SK-N-SH treated with all-trans-retinoic acid at 6 μM for 48 hours (cell line): ENCODE results near the gene CDC6.
A peak's percentile ranks its signal among the peaks of the same experiment; 100 is the strongest.

ENCODE experiments used
- ATAC-seq: fragments of 200-7000 bp; cut with Tn5 transposase; 3 replicates; pipeline ENCODE4 v1.9.1; 2020; ENCODE audit warnings: mild to moderate bottlenecking, moderate library complexity
- BACH2 ChIP-seq: fragments of 250-450 bp; sonication (Bioruptor Pico); IDR thresholded peaks from 2 replicates; pipeline ENCODE4 v1.9.0; 2021; ENCODE audit warnings: mild to moderate bottlenecking, borderline replicate concordance
- ISL1 ChIP-seq: fragments of 250-450 bp; sonication (Bioruptor Pico); IDR thresholded peaks from 2 replicates; pipeline ENCODE4 v2.1.2; 2022; ENCODE audit warnings: mild to moderate bottlenecking, moderate library complexity
- PPARA ChIP-seq: fragments of 250-450 bp; sonication (Bioruptor Pico); IDR thresholded peaks from 2 replicates; pipeline ENCODE4 v1.5.0; 2020; ENCODE audit warnings: mild to moderate bottlenecking, borderline replicate concordance
- RARB ChIP-seq: fragments of 250-450 bp; sonication (Bioruptor Pico); IDR thresholded peaks from 2 replicates; pipeline ENCODE4 v1.8.0; 2021; ENCODE audit warnings: mild to moderate bottlenecking, moderate library complexity
- SNAI2 ChIP-seq: fragments of 250-450 bp; sonication (Bioruptor Pico); IDR thresholded peaks from 2 replicates; pipeline ENCODE4 v1.5.0; 2020; ENCODE audit warnings: mild to moderate bottlenecking, moderate library complexity
- TCF4 ChIP-seq: fragments of 250-450 bp; sonication (Bioruptor Pico); IDR thresholded peaks from 2 replicates; pipeline ENCODE4 v1.8.0; 2021; ENCODE audit warnings: mild to moderate bottlenecking, moderate library complexity, borderline replicate concordance
- ZFP3 ChIP-seq: fragments of 250-450 bp; sonication (Bioruptor Pico); IDR thresholded peaks from 2 replicates; pipeline ENCODE4 v1.5.0; 2020; ENCODE audit warnings: mild to moderate bottlenecking, moderate library complexity
- ZNF70 ChIP-seq: fragments of 450-650 bp; formaldehyde crosslinking; IDR thresholded peaks from 2 replicates; pipeline ENCODE4 v1.5.0; 2020; ENCODE audit warnings: mild to moderate bottlenecking, moderate library complexity
- ZNF8 ChIP-seq: fragments of 450-650 bp; formaldehyde crosslinking; IDR thresholded peaks from 2 replicates; pipeline ENCODE4 v1.5.0; 2020; ENCODE audit warnings: mild to moderate bottlenecking, moderate library complexity
- TF ChIP-seq, protein P1 (sequence below): fragments of 250-450 bp; sonication (Bioruptor Pico); IDR thresholded peaks from 2 replicates; pipeline ENCODE4 v1.8.0; 2021; ENCODE audit warnings: low read depth, mild to moderate bottlenecking, moderate library complexity, borderline replicate concordance
- TF ChIP-seq, protein P2 (sequence below): fragments of 250-450 bp; sonication (Bioruptor Pico); IDR thresholded peaks from 2 replicates; pipeline ENCODE4 v1.8.0; 2020; ENCODE audit warnings: mild to moderate bottlenecking, moderate library complexity, borderline replicate concordance
- TF ChIP-seq, protein P3 (sequence below): fragments of 250-450 bp; sonication (Bioruptor Pico); IDR thresholded peaks from 2 replicates; pipeline ENCODE4 v1.5.1; 2021; ENCODE audit warnings: mild to moderate bottlenecking, moderate library complexity

The CDC6 gene

DNA sequence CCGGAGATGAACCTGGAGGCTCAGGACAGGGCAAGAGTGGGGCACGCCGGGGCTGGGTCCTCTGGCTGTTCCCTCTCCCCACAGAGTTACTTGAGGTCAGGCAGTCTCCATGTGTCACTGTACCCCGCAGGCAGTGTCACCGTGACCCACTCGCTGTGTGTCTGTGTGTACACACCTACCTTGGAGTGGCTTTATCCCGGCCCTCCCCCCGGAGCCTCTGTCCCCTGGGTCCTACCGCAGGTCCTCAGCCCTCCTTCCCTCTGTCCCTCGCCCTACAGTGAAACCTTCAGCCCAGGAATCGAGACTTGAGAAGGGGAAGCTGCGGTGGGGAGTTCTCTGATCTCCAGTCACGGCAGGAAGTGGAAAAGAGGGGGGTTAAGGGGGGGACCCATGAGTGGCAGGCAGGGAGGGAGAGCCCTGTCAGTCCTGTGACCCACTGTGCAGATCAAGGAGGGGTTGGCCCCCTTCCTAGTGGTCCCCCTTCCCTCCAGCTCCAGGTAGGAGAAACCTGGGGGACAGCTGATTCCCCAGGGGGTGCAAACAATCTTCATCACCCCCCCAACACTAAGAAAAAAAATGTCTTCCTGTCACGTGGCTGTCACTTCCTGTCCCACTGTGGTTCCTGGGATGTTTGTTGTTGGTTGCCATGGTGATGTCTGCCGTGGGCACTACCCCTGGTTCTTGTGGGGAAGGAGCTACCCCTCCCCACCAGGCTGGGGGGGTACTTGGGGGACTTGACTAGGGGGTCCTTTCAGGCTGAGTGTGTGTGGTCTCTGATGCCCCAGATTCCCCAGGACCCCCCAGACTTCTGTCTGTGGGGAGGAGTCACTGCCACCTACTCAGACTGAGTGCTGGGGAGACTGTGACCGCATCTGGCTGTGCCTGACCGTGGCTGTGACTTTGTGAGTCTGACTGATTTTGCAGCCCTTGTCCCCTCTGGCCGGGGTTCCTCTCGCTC lies 35.0 kb downstream of the CDC6 start:
- ATAC-seq: peak; percentile 3; the same call in 2 of the 3 replicates
- TF ChIP-seq, protein P1, sequence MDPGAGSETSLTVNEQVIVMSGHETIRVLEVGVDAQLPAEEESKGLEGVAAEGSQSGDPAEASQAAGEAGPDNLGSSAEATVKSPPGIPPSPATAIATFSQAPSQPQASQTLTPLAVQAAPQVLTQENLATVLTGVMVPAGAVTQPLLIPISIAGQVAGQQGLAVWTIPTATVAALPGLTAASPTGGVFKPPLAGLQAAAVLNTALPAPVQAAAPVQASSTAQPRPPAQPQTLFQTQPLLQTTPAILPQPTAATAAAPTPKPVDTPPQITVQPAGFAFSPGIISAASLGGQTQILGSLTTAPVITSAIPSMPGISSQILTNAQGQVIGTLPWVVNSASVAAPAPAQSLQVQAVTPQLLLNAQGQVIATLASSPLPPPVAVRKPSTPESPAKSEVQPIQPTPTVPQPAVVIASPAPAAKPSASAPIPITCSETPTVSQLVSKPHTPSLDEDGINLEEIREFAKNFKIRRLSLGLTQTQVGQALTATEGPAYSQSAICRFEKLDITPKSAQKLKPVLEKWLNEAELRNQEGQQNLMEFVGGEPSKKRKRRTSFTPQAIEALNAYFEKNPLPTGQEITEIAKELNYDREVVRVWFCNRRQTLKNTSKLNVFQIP (CRISPR knock-in tag): no peak
- TF ChIP-seq ISL1 (CRISPR knock-in tag): no peak
- TF ChIP-seq, protein P2, sequence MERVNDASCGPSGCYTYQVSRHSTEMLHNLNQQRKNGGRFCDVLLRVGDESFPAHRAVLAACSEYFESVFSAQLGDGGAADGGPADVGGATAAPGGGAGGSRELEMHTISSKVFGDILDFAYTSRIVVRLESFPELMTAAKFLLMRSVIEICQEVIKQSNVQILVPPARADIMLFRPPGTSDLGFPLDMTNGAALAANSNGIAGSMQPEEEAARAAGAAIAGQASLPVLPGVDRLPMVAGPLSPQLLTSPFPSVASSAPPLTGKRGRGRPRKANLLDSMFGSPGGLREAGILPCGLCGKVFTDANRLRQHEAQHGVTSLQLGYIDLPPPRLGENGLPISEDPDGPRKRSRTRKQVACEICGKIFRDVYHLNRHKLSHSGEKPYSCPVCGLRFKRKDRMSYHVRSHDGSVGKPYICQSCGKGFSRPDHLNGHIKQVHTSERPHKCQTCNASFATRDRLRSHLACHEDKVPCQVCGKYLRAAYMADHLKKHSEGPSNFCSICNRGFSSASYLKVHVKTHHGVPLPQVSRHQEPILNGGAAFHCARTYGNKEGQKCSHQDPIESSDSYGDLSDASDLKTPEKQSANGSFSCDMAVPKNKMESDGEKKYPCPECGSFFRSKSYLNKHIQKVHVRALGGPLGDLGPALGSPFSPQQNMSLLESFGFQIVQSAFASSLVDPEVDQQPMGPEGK (CRISPR knock-in tag): peak; percentile 93

DNA sequence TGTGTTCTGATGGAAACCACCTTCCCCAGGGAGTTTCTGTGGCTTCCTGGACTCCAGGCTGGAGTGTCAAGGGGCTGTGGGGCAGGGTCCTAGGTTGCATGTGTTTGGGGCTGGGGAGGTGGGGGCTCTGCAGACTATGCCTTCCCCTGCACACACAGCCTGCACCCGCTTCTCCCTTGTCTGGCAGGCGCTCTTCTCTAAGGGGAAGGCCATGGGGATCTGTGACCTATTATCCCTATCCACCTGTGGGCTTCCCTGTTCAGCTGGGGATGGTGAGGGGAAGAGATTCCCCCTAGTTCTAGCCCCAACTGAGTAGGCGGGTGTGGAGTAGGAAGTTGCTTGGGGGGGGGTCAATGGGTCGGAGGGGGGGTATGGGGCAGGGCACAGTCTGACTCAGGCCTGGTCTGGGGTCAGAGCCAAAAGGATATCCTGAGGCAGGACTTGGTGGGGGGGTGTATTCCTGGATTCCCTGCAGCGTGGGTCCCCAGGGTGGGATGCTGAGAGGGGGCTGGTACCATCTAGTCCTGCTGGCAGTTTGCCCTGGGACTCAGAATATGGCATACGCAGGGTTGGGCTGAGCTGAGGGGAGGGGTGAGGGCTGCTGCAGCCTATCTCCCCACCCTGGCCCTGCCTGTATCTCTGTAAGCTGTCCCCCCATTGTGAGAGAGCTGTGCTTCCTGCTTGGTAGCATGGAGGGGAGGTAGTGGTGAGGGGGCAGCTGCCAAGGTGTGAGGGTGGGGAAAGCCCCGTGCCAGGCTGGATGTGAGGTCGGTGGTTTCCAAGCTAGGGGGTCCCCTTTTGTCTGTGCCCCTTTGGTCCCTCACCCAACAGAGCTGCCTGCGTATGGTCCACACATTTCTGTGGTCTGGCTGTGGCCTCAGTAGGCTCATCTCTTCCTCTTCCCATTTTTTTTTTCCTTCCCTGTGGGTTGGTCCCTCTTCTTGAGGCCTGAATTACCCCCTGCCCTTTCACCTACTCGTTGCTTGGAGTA lies 36.0 kb downstream of the CDC6 start:
- no peak for ATAC-seq
- TF ChIP-seq ZFP3 (CRISPR knock-in tag): no peak
- TF ChIP-seq ZNF70 (CRISPR knock-in tag): no peak
- TF ChIP-seq ZNF8 (CRISPR knock-in tag): no peak
- TF ChIP-seq, protein P3, sequence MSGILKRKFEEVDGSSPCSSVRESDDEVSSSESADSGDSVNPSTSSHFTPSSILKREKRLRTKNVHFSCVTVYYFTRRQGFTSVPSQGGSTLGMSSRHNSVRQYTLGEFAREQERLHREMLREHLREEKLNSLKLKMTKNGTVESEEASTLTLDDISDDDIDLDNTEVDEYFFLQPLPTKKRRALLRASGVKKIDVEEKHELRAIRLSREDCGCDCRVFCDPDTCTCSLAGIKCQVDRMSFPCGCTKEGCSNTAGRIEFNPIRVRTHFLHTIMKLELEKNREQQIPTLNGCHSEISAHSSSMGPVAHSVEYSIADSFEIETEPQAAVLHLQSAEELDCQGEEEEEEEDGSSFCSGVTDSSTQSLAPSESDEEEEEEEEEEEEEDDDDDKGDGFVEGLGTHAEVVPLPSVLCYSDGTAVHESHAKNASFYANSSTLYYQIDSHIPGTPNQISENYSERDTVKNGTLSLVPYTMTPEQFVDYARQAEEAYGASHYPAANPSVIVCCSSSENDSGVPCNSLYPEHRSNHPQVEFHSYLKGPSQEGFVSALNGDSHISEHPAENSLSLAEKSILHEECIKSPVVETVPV (CRISPR knock-in tag): no peak
- TF ChIP-seq RARB (CRISPR knock-in tag): no peak

DNA sequence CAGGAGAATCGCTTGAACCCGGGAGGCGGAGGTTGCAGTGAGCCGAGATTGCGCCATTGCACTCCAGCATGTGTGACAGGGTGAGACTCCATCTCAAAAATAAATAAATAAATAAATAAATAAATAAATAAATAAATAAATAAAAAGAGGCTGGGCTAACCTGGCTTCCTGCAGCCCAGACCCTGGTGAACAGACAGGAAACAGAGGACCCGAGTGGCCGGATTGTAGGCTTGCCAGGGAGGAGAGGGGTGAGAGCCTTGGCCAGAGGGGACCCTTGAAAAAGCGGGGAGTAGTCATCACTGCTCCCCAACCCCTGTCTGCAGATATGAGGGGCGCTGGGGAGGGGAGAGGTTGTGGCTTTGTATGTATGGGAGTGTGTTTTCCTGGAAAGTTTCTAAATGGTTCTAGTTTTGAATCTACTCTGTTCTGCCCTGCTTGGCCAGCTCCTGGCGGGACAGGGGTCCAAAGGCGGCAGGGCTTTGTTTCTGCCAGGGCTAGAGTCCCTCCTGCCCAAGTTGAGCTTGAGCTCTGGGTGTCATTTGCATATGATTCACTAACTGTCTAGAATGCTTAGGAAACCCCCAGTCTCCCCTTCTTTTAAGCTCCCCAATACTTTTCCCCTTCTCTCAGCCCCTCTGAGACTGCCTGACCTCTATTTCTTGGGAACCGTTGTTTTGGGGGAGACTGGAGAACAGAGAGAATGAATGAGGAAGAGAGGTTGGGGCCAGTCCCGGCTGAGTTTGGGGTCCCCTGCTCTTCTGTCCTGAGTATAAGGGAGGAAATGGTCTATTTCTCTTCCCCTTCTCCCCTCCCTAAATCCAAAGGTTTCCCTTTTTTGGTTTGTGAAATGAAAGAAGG lies 37.7 kb downstream of the CDC6 start:
- no peak for TF ChIP-seq PPARA
- TF ChIP-seq ZNF70 (CRISPR knock-in tag): no peak
- no peak for ATAC-seq

DNA sequence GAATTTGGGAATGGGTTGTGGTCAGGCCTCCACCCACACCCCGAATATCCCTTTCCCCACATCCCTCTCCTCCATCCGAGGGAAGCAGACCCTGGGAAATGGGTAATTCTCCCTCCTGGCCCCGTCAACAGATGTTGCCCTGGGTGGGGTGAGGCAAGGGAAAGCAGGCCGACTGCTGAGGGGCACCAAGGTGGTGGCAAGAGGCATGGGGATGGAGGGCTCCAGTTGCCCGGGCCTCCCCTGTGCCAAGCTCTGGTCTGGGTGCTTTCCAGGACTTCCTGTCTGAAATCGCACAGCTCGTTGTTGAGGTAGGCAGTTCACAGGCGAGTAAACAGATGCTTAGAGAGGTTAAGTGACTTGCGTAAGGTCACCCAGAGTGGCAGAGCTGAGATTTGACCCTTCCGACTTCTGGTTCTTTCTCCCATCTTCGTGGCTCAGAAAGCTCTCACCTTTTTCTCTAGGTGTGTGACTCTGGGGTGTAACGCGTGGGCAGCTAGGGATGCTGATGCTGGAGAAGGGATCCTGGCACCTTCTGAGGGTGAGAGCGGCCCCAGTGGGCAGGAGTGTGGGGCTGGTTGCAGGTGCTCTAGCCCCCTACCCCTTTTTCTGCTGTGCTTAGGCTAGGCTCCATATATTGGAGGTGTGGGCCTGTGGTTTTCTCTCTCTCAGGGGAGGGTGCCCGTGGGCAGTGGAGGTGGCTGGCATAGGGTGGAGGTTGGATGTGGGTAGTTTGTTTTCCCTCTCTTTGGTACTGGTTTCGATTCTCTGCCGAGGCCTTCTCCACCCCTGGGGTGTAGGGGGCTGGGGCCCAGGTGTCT lies 38.5 kb downstream of the CDC6 start:
- TF ChIP-seq SNAI2 (CRISPR knock-in tag): no peak
- TF ChIP-seq ZNF70 (CRISPR knock-in tag): no peak
- TF ChIP-seq ZNF8 (CRISPR knock-in tag): no peak
- TF ChIP-seq, protein P1 (CRISPR knock-in tag): no peak
- TF ChIP-seq BACH2: no peak
- TF ChIP-seq TCF4 (CRISPR knock-in tag): no peak
- no peak for TF ChIP-seq PPARA
- TF ChIP-seq, protein P3 (CRISPR knock-in tag): no peak
- ATAC-seq: no peak
